AG04449 (cell line): Measurements from ENCODE around the gene PTPRM.

ENCODE experiments used
- CTCF ChIA-PET: fragments of 350-600 bp; formaldehyde crosslinking; extraction: SDS; loops from one replicate; lab custom pipeline; 2021; ENCODE audit warnings: antibody characterized with exemption; lab: Yijun Ruan, JAX
- POLR2A ChIA-PET: fragments of 400-600, 350-600 bp; formaldehyde crosslinking; extraction: SDS; loops from one replicate; lab custom pipeline; 2020; ENCODE audit warnings: antibody characterized with exemption, inconsistent platforms; lab: Yijun Ruan, JAX
- DNase-seq: peaks from one replicate; pipeline ENCODE4 v3.0.0-alpha.2; 2010; ENCODE audit warnings: low read depth, low spot score
- H3K4me3 ChIP-seq: 2 replicates; pipeline ENCODE4 v1.5.1; 2011; ENCODE audit warnings: low read depth, mild to moderate bottlenecking, control low read depth, low read length
- TF ChIP-seq, protein P1 (sequence below): IDR thresholded peaks from one replicate; pipeline ENCODE4 v1.5.1; 2011; ENCODE audit warnings: mild to moderate bottlenecking, moderate library complexity, low read length, control low read depth, inconsistent platforms; ENCODE audit not compliant: insufficient read depth; ENCODE audit errors: missing control alignments

The PTPRM gene

DNA sequence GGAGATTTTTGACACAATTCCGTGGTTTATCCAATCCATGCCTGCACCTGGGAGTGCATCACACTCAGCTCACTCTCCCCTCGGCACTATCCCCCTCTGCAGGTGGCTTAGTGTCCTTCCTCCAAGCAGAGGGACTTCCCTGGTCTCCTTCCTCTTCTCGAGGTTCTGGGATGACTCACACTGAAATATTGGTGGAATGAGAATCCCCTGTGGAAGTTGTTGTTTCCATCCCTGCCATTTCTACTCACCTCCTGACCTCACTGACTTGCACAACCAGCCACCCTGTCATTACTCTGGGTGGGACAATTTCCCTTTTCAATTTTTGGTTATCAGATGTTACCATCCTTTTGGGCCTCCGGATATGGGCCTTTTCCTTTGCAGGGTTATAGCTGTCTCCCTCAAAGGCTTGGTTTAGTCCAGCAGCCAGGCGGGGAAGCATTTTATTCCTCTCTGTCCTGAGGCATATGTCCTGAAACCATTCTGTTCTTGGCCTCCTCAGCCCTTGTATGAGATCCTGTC lies 59.9 kb downstream of the PTPRM start:
- POLR2A ChIA-PET: no interaction called here
- H3K4me3 ChIP-seq: no peak overlapping the region
- TF ChIP-seq, protein P1, sequence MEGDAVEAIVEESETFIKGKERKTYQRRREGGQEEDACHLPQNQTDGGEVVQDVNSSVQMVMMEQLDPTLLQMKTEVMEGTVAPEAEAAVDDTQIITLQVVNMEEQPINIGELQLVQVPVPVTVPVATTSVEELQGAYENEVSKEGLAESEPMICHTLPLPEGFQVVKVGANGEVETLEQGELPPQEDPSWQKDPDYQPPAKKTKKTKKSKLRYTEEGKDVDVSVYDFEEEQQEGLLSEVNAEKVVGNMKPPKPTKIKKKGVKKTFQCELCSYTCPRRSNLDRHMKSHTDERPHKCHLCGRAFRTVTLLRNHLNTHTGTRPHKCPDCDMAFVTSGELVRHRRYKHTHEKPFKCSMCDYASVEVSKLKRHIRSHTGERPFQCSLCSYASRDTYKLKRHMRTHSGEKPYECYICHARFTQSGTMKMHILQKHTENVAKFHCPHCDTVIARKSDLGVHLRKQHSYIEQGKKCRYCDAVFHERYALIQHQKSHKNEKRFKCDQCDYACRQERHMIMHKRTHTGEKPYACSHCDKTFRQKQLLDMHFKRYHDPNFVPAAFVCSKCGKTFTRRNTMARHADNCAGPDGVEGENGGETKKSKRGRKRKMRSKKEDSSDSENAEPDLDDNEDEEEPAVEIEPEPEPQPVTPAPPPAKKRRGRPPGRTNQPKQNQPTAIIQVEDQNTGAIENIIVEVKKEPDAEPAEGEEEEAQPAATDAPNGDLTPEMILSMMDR: peak; percentile 23
- CTCF ChIA-PET: interaction anchor here (0.8 to 2.5 kb wide), 7 partner anchors 10 to 60 kb away, joined by 3 to 13 read pairs (median 3); partner anchors contain the start of gene PTPRM
- no peak for DNase-seq

DNA sequence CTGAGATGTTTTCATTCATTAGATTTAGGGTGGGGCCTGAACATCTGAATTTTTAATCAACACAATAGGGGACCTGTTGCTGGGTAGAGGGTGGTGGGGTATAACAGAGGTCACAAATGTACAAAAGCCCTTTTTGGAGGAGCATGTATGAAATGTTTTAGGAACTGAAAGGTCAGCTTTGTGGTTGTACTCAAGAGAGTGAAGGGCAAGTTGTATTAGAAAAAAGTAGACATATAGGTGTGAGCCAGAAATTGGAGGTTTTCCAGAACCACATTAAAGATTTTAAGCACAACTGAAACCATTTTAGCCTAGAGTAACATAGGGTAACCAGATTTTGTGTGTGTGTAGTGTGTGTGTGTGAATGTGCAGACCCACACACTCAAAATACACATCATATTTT lies 62.3 kb downstream of the PTPRM start:
- TF ChIP-seq, protein P1: no peak
- POLR2A ChIA-PET: interaction anchor here (0.5 kb wide), 1 partner anchor 1312 kb away, joined by 3 read pairs; no protein-coding TSS in a partner anchor
- no peak for DNase-seq
- no peak overlapping the region for H3K4me3 ChIP-seq
- CTCF ChIA-PET: interaction anchor here (1.1 to 2.5 kb wide), 2 partner anchors 62 to 63 kb away, joined by 3 to 13 read pairs; partner anchors contain the start of gene PTPRM

DNA sequence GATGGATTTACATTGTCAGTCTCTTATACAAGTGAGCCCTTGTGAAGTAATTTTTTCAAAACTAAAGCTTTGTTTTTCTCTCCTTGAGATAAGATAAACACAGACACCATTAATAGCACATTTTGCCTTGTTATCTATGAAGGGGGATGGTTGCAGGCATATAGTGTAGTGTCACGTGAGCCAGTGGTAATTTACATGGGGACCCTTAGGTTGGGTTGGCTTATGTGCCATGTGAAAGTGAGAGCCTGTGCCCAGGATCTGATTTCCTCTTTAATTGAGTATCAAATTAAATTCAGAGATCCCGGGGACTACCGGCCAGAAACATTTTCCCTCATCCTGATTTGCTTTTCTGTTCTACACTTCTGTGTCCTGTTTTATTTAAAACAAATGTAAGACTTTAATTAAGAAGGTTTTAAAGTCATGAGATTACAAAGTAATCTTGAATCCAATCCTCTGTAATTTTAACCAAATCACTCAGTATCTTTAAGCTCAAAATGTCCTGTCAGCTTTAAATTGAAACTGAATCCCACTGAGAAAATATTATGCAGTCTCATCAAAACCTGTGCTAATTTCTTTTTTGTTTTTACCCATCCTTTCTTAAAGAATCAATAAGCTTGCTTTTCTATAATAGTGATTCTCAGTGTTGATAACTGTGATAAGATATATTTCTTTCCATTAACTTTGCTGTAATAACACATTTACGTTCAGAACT lies 63.8 kb downstream of the PTPRM start:
- POLR2A ChIA-PET: no interaction called here
- TF ChIP-seq, protein P1: no peak
- no peak for DNase-seq
- CTCF ChIA-PET: no interaction called here
- no peak overlapping the region for H3K4me3 ChIP-seq

DNA sequence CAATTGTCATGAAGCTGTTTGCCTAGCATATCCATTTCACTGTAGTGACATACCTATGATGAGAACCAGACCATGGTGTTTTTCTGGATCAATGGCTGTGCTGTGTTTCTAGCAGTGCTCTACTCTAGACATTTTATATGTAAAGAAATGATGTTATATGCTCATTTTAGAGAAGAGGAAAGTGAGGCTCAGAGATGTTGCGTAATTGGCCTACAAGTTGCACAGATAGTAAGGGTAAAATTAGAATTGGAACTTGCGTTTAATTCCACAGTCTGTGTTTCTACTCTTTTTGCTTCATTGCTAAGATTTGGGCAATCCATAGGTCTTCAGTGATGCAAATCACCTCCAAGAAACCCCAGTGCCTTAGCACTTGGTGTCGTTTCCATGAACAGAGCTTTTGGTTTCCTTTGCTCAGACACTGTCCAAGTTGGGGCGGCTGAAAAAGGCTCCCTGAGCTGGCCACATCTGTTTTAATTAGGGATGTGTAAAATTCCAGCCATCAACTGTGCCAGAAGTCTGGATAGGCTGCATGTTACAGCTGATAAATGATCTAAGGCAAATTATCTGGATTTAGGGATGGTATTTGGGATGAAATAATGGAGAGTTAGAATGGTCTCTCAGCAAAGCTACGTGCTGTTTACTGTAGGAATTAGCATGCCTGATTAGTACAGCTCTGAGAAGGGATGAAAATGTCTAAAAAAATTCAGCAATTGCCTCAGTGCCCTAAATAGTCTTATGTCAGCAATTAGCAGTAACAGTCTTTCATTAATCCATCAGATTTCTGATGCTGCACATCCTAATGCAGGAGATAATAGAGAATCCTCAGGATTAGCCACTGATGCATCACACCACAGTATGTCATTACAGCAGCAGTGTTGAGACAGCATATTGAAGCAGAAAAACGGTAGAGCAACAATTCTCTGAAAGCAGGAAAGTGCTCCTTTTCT lies 65.3 kb downstream of the PTPRM start:
- H3K4me3 ChIP-seq: no peak overlapping the region
- ChIA-PET CTCF (interaction anchor here (1.1 kb wide), 1 partner anchor 65 kb away, joined by 3 read pairs; no protein-coding TSS in a partner anchor), POLR2A (no interaction called here)
- TF ChIP-seq, protein P1: no peak
- DNase-seq: no peak

DNA sequence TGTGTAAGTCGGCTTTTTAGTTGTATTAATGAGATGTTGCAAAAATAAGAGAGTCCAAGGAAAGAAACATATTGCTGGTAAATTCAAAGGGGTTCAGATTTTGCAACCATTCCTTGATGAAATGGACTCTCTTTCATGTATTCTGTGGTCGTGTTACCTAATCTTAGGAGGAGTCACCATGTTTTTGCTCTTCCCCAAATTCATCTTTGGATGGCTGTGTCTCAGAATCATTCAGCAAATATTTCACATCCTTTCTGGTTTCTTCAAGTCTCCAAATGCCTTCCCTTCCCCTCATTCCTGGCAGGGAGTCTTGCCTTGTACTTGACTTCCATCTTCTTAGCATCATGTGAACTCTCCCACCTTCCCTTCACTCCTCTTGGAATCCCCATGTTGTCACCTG lies 66.1 kb downstream of the PTPRM start:
- POLR2A ChIA-PET: no interaction called here
- TF ChIP-seq, protein P1: no peak
- CTCF ChIA-PET: interaction anchor here (1.1 kb wide), 1 partner anchor 66 kb away, joined by 3 read pairs; no protein-coding TSS in a partner anchor
- no peak overlapping the region for H3K4me3 ChIP-seq
- no peak for DNase-seq
